H1 (cell line): ENCODE measurements around the gene RHO. TPM values are rescaled to one million over a fixed set of nuclear protein-coding genes. Genes with fewer than 3 reads are reported as not detected.

Experiments used
- CHD2 ChIP-seq: IDR thresholded peaks from 2 replicates; pipeline ENCODE4 v1.6.1; 2012; ENCODE audit warnings: low read length, improper control_type of control experiment
- KDM1A ChIP-seq: fragments of 200-600, 300-600 bp; sonication (generic); IDR thresholded peaks from 2 replicates; pipeline ENCODE4 v1.7.1; 2016; ENCODE audit warnings: mild to moderate bottlenecking, low read length, borderline replicate concordance
- RBBP5 ChIP-seq: IDR thresholded peaks from 2 replicates; pipeline ENCODE4 v1.7.1; 2012; ENCODE audit warnings: low read depth, mild to moderate bottlenecking, inconsistent platforms, low read length, moderate library complexity, borderline replicate concordance
- RFX5 ChIP-seq: IDR thresholded peaks from 2 replicates; pipeline ENCODE4 v1.6.1; 2011; ENCODE audit warnings: low read depth, low read length, improper control_type of control experiment, borderline replicate concordance
- SIN3A ChIP-seq, 2 experiments: IDR thresholded peaks in 1 of 2; conservative IDR thresholded peaks in 1 of 2; 2 replicates each; pipeline ENCODE4 v1.6.1; 2011 to 2012; ENCODE audit warnings: low read length in 2 of 2, improper control_type of control experiment in 1 of 2, low read depth in 1 of 2, mild to moderate bottlenecking in 1 of 2
- TEAD4 ChIP-seq: IDR thresholded peaks from 2 replicates; pipeline ENCODE4 v1.6.1; 2012; ENCODE audit warnings: low read depth, low read length, inconsistent platforms, mixed read lengths
- YY1 ChIP-seq: IDR thresholded peaks from 2 replicates; pipeline ENCODE4 v1.6.1; 2011; ENCODE audit warnings: low read depth, mild to moderate bottlenecking, low read length
- polyA plus RNA-seq, 7 experiments: library from polyadenylated mRNA; depleted of rRNA in 3 of 7; stranded (reverse) in 5 of 7; unstranded in 2 of 7; fragments of >200 nt in 5 of 7; fragments of 200-250 nt in 2 of 7; gene quantifications; 1 replicate in 5 of 7; 2 replicates in 1 of 7; 4 replicates in 1 of 7; pipeline versions ENCODE4 v1.2.1 to v1.2.3, GENCODE V29; 2011 to 2013; ENCODE audit warnings: missing spikeins in 2 of 7, mixed read lengths in 2 of 7
- total RNA-seq: library from RNA; stranded (reverse); fragmentation: NEBNext Ultra II Directional; extraction: Animal tissue kit (Norgen Biotek cat#: 25700); gene quantifications from 2 replicates; pipeline ENCODE4 v1.2.1, GENCODE V29; 2021
- TF ChIP-seq, protein P1 (sequence below): fragments of 300-600 bp; sonication (generic); IDR thresholded peaks from 2 replicates; pipeline ENCODE4 v1.7.1; 2012; ENCODE audit warnings: low read length, moderate library complexity, mild to moderate bottlenecking, inconsistent platforms; ENCODE audit not compliant: insufficient replicate concordance

RHO gene
- total and polyA plus RNA-seq, 2 of the 8 experiments (the other 6 are each of a cell fraction or from before 2014, with no cell fraction given), result not detected

GRCh38 chr3:129573493-129573892 lies 45.1 kb downstream of the RHO start (continued):
- TF ChIP-seq, protein P1, sequence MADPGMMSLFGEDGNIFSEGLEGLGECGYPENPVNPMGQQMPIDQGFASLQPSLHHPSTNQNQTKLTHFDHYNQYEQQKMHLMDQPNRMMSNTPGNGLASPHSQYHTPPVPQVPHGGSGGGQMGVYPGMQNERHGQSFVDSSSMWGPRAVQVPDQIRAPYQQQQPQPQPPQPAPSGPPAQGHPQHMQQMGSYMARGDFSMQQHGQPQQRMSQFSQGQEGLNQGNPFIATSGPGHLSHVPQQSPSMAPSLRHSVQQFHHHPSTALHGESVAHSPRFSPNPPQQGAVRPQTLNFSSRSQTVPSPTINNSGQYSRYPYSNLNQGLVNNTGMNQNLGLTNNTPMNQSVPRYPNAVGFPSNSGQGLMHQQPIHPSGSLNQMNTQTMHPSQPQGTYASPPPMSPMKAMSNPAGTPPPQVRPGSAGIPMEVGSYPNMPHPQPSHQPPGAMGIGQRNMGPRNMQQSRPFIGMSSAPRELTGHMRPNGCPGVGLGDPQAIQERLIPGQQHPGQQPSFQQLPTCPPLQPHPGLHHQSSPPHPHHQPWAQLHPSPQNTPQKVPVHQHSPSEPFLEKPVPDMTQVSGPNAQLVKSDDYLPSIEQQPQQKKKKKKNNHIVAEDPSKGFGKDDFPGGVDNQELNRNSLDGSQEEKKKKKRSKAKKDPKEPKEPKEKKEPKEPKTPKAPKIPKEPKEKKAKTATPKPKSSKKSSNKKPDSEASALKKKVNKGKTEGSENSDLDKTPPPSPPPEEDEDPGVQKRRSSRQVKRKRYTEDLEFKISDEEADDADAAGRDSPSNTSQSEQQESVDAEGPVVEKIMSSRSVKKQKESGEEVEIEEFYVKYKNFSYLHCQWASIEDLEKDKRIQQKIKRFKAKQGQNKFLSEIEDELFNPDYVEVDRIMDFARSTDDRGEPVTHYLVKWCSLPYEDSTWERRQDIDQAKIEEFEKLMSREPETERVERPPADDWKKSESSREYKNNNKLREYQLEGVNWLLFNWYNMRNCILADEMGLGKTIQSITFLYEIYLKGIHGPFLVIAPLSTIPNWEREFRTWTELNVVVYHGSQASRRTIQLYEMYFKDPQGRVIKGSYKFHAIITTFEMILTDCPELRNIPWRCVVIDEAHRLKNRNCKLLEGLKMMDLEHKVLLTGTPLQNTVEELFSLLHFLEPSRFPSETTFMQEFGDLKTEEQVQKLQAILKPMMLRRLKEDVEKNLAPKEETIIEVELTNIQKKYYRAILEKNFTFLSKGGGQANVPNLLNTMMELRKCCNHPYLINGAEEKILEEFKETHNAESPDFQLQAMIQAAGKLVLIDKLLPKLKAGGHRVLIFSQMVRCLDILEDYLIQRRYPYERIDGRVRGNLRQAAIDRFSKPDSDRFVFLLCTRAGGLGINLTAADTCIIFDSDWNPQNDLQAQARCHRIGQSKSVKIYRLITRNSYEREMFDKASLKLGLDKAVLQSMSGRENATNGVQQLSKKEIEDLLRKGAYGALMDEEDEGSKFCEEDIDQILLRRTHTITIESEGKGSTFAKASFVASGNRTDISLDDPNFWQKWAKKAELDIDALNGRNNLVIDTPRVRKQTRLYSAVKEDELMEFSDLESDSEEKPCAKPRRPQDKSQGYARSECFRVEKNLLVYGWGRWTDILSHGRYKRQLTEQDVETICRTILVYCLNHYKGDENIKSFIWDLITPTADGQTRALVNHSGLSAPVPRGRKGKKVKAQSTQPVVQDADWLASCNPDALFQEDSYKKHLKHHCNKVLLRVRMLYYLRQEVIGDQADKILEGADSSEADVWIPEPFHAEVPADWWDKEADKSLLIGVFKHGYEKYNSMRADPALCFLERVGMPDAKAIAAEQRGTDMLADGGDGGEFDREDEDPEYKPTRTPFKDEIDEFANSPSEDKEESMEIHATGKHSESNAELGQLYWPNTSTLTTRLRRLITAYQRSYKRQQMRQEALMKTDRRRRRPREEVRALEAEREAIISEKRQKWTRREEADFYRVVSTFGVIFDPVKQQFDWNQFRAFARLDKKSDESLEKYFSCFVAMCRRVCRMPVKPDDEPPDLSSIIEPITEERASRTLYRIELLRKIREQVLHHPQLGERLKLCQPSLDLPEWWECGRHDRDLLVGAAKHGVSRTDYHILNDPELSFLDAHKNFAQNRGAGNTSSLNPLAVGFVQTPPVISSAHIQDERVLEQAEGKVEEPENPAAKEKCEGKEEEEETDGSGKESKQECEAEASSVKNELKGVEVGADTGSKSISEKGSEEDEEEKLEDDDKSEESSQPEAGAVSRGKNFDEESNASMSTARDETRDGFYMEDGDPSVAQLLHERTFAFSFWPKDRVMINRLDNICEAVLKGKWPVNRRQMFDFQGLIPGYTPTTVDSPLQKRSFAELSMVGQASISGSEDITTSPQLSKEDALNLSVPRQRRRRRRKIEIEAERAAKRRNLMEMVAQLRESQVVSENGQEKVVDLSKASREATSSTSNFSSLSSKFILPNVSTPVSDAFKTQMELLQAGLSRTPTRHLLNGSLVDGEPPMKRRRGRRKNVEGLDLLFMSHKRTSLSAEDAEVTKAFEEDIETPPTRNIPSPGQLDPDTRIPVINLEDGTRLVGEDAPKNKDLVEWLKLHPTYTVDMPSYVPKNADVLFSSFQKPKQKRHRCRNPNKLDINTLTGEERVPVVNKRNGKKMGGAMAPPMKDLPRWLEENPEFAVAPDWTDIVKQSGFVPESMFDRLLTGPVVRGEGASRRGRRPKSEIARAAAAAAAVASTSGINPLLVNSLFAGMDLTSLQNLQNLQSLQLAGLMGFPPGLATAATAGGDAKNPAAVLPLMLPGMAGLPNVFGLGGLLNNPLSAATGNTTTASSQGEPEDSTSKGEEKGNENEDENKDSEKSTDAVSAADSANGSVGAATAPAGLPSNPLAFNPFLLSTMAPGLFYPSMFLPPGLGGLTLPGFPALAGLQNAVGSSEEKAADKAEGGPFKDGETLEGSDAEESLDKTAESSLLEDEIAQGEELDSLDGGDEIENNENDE, result no peak
- TF ChIP-seq TEAD4 (no peak), KDM1A (no peak), YY1 (no peak), RFX5 (no peak), SIN3A (conservative IDR thresholded peaks at IDR 0.05 in 1 of 2, IDR thresholded peaks at IDR 0.05 in 1 of 2; ENCODE audit: low read depth in 1 of 2, low read length in 2 of 2) (no peak), RBBP5 (no peak), CHD2 (no peak)
